ENCODE data around the gene LYZL1. TPM values are rescaled to one million over a fixed set of nuclear protein-coding genes. Genes with fewer than 3 reads are reported as not detected.
"Not testable (repeated sequence)": the region's sequence is repeated elsewhere in the genome, so short reads cannot be mapped to it uniquely, and the experiment has no call there.

The LYZL1 gene
- total RNA-seq, 1 experiment from 2014 or later, result not detected

DNA sequence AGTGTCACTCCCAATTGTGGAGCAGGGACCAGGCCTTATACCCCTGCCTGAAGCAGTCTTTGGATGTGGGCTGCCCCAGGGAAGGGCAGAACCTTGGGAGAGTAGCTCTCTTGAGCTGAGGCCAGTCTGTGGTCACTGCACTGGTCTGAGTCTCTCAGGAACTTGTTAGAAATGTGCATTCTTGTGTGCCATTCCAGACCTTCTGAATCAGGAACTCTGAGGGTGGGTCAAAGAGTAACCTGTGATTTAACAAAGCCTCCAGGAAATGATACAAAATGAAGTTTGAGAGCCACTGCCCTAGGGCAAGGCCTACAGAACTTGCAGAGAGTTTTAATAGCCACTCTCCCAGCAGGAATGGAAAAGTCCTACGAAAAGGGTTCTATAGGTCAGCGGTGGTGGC lies 68.1 kb downstream of the LYZL1 start:
- ChIA-PET CTCF (no interaction called here), POLR2A (ENCODE audit: low non-redundant PET) (no interaction called here)
- no peak for DNase-seq (ENCODE audit: low spot score)

DNA sequence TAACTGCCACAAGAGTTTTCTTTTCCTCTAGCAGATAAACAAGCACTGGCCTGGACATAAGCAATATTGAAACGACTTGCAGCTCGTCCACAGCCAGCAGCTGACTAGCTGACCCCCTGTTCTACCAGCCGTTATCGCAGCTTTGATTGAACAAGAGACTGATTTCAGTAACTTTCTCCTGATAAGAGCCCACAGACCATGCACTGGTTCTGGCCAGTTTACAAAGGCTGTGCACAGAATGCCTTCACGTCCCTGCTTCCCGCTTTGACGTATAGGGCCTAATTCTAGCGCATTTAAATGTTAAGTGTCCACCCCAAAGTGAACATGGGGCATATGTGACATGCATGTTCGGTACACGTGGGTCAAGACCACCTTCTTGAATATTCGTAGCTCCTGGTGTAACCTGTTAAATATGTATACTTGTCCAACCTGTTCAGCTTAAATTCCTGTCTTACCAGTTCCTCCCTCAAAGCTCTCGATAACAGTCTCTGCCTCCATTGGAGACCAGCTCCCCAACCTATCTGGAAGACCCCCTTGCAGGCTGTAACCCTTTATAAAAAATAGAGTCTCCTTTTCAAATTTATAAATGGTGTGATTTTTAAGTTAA lies 69.2 kb downstream of the LYZL1 start:
- Histone ChIP-seq H3K4me1 (ENCODE audit: insufficient read depth, low read length, poor library complexity, severe bottlenecking) (no peaks in the 10 kb centered on the region), H3K9me3 (ENCODE audit: low read depth, low read length, poor library complexity, severe bottlenecking) (no peaks in the 10 kb centered on the region), H3K4me3 (ENCODE audit: low read depth, low read length, poor library complexity, severe bottlenecking) (no peak overlapping the region), H3K36me3 (ENCODE audit: insufficient read depth, low read length, poor library complexity, severe bottlenecking) (no peaks in the 10 kb centered on the region), H3K27me3 (replicated peaks; ENCODE audit: insufficient read depth, low read depth, low read length, poor library complexity) (no peaks in the 10 kb centered on the region), H3K27ac (ENCODE audit: low read depth, low read length, poor library complexity, severe bottlenecking) (no peak overlapping the region)
- no TSS peak for BruUV-seq (replicated peaks)
- POLR2A ChIA-PET (ENCODE audit: low non-redundant PET), result no interaction called here
- DNase-seq (ENCODE audit: low spot score), result no peak
- intact Hi-C loops (cut with micrococcal nuclease; ENCODE audit: unreplicated experiment), result no loop called here
- CTCF ChIA-PET, result no interaction called here
- TF ChIP-seq EZH2 (IDR thresholded peaks at IDR 0.05; ENCODE audit: borderline replicate concordance, low read depth, low read length, poor library complexity, severe bottlenecking), result no peak
- TF ChIP-seq, protein P1, sequence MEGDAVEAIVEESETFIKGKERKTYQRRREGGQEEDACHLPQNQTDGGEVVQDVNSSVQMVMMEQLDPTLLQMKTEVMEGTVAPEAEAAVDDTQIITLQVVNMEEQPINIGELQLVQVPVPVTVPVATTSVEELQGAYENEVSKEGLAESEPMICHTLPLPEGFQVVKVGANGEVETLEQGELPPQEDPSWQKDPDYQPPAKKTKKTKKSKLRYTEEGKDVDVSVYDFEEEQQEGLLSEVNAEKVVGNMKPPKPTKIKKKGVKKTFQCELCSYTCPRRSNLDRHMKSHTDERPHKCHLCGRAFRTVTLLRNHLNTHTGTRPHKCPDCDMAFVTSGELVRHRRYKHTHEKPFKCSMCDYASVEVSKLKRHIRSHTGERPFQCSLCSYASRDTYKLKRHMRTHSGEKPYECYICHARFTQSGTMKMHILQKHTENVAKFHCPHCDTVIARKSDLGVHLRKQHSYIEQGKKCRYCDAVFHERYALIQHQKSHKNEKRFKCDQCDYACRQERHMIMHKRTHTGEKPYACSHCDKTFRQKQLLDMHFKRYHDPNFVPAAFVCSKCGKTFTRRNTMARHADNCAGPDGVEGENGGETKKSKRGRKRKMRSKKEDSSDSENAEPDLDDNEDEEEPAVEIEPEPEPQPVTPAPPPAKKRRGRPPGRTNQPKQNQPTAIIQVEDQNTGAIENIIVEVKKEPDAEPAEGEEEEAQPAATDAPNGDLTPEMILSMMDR (conservative IDR thresholded peaks at IDR 0.05; ENCODE audit: low read depth, low read length), result no peak

More for the DNA sequence above, 68.1 kb downstream of the LYZL1 start:
- Histone ChIP-seq H3K36me3 (ENCODE audit: insufficient read depth, low read length, poor library complexity, severe bottlenecking) (no peaks in the 10 kb centered on the region), H3K4me3 (ENCODE audit: low read depth, low read length, poor library complexity, severe bottlenecking) (no peak overlapping the region), H3K4me1 (ENCODE audit: insufficient read depth, low read length, poor library complexity, severe bottlenecking) (no peaks in the 10 kb centered on the region), H3K27me3 (replicated peaks; ENCODE audit: insufficient read depth, low read depth, low read length, poor library complexity) (no peaks in the 10 kb centered on the region), H3K9me3 (ENCODE audit: low read depth, low read length, poor library complexity, severe bottlenecking) (no peaks in the 10 kb centered on the region), H3K27ac (ENCODE audit: low read depth, low read length, poor library complexity, severe bottlenecking) (no peak overlapping the region)
- intact Hi-C loops (cut with micrococcal nuclease; ENCODE audit: unreplicated experiment), result no loop called here
- no TSS peak for BruUV-seq (replicated peaks)
- TF ChIP-seq, protein P1 (conservative IDR thresholded peaks at IDR 0.05; ENCODE audit: low read depth, low read length), result no peak
- no peak for TF ChIP-seq EZH2 (IDR thresholded peaks at IDR 0.05; ENCODE audit: borderline replicate concordance, low read depth, low read length, poor library complexity, severe bottlenecking)

DNA sequence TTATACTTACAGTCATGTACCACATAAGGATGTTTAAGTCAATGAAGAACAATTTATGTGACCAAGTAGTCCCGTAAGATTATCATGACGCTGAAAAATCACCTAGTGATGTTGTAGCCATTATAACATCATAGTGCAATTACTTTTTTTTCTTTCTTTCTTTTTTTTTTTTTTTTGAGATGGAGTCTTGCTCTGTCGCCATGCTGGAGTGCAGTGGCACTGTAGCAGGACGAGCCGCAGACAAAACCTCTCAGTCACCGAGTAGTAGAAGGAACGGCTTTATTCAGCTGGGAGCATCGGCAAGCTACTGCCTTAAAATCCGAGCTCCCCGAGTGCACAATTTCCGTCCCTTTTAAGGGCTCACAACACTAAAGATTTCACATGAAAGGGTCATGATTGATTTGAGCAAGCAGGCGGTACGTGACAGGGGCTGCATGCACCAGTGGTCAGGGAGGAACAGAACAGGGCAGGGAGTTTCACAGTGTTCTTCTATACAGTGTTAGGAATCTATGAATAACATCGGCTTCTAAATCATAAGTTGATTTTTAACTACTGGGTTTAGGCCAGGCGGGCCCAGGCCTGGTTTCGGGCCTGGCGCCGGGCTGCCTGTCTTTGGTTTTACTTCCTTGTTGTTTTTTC lies 71.5 kb downstream of the LYZL1 start:
- H3K27ac ChIP-seq (ENCODE audit: low read depth, low read length, poor library complexity, severe bottlenecking); BruUV-seq (replicated peaks); H3K27me3 ChIP-seq (replicated peaks; ENCODE audit: insufficient read depth, low read depth, low read length, poor library complexity); H3K4me3 ChIP-seq (ENCODE audit: low read depth, low read length, poor library complexity, severe bottlenecking); CTCF ChIA-PET; POLR2A ChIA-PET (ENCODE audit: low non-redundant PET); DNase-seq (ENCODE audit: low spot score); H3K36me3 ChIP-seq (ENCODE audit: insufficient read depth, low read length, poor library complexity, severe bottlenecking); H3K9me3 ChIP-seq (ENCODE audit: low read depth, low read length, poor library complexity, severe bottlenecking); H3K4me1 ChIP-seq (ENCODE audit: insufficient read depth, low read length, poor library complexity, severe bottlenecking); intact Hi-C loops (cut with micrococcal nuclease; ENCODE audit: unreplicated experiment): not testable (repeated sequence)

All from A673 (cell line).